CD4-positive, alpha-beta T cell treated with Interleukin-6 for 4 hours (primary cell): ENCODE measurements around the gene CHURC1.
A peak's percentile ranks its signal among the peaks of the same experiment; 100 is the strongest.

Experiments used
- DNase-seq: peaks from one replicate; pipeline ENCODE4 v3.0.0-alpha.2; 2020; ENCODE audit warnings: mixed read lengths

The CHURC1 gene

GRCh38 chr14:64914237-64915028, at the start of gene CHURC1:
Gene CHURC1 (plus strand): TSS chr14:64914455. CDS start chr14:64914496, 41 bp downstream.
- peak; percentile 99 for DNase-seq

GRCh38 chr14:64865109-64865508, 49.1 kb upstream of the CHURC1 start:
- DNase-seq: no peak

DNA sequence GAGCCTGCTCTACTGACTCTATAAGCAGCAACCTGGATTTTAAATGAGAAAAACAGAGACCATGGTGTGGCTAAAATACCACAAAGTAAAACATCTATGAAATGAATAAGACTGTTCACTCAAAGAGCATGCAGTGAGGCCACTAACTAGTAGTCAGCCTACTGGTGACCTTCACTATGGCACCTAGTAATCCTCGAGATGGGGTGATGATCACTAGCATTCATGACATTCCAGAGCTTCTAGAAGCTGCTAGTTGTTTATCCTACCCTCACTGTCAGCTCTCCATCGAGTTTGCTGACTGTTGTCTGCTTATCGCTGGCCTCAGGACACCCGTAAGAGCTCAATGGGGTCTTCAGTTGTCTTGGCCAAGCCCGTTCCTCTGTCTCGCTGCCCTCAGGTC, 48.3 kb upstream of the CHURC1 start:
- DNase-seq: no peak

DNA sequence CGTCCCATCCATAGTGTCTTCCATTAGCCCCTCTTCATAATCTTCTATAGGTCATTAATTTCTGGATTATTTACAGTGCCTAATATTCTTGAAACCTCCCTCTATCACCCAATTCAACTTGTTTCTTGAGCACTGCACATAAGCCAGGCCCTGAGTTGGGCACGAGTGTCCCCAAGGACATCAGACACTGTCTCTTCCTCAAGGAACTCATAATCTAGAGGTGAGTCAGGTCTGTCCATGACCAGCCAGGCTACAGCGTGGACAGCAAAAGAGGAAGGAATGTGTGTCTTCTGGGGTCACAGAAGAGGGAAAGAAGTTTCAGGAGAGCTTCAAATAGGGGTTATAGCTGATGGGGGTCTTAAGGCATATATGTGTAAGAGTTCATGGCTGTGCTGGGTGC, 47.1 kb upstream of the CHURC1 start:
- no peak for DNase-seq

DNA sequence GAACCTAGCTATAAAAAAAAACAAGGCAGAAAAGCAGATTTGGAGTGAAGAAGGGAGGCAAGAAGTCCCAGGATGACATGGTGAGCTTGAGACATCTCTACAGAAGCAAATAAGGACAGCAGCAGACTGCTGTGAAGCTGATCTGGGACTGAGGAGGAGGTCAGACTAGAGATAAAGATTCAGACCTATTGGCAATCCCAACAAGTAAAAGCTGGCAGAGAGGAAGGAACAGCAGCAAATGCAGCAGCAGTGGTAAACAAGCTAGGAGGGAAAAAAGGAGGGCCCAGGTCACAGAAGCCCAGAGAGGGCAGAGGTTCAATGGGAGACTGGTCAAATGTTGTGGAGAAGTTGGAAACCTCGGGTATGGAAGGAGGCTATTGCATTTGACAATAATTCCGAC, 45.9 kb upstream of the CHURC1 start:
- DNase-seq: no peak

DNA sequence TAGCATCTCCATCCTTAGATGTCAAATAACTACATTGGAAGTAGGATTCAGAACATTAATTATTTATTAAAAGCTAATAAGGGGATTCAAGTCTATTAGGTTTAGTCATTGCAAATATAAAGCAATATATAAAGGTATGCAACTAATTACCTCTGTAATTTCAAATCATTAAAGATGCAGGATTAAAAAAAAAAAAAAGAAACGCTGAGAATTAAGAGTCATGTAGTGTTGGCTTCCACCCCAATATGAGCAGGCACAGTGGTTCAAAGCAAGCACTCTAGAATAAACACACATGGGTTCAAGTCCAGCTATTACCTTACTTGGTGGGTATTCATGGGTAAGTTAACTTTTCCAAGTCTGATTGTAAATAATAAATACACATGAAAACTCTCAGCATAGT, 45.4 kb upstream of the CHURC1 start:
- no peak for DNase-seq

DNA sequence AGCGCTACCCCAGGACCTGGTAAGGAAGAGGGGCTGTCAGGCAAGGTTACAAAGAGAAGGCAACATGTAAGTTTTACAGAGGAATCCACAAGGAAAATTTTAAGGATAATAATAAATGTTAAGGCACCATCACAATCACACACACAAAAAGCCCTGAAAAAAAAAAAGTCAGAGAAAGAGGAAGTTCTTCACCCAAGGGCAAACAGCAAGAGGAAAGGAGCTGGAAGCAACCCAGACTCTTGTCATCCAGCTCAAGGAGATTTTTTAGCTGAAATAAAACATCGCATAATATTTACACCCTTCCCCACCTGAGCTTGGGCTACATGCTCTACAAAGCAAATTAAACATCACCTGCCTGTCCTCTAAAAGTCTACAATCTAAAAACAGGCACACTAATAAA, 44.1 kb upstream of the CHURC1 start:
- DNase-seq: no peak

DNA sequence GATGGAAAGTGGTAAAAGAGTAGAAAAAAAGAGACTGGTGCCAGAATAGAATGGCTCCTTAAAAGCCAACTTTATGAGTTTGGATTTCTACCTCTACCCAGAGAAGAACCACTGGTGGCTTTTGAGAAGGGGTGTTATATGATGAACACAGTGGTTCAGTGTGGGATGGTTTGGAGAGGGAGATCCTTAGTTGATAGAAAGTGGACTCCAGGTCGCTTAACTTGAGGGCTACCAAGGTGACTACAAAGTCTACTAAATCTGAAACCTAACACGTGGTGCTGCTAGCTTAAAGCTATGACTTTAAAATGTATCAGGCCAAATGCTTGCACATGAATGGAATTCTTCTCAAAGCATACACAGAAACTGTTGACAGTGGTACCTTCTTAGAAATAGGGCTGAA, 42.9 kb upstream of the CHURC1 start:
- no peak for DNase-seq

DNA sequence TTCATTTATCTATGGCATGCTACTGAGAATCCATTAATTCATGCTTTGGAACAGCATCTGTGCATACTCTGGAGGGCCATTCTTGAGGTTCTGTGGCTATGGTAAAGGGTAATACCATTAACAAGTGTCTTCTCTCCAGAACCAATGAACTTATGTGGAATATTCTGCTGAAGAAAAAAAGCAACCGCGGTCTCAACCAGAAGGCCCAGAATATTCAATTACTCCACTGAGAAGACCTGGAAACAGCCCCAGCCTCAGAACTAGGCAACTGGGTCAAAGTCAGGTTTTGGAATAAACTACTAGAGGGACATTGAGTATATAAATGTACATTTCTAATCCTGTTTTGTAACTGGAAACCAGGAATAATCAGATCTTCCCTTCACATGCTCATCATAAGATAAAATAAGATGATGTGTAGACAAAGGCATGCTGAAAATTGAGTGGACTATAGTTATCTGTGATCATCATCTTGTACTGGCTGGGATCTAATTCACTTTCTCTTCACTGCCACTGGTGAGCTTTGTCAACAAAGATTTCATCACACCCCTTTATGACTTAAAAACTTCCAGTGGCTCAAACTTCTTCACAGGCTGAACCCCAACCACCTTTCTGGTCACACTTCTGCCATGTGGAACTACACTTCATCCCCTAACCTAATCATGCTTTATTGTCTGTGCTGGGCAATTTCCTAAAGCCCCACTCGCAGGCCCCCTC, 40.6 kb upstream of the CHURC1 start:
- no peak for DNase-seq

DNA sequence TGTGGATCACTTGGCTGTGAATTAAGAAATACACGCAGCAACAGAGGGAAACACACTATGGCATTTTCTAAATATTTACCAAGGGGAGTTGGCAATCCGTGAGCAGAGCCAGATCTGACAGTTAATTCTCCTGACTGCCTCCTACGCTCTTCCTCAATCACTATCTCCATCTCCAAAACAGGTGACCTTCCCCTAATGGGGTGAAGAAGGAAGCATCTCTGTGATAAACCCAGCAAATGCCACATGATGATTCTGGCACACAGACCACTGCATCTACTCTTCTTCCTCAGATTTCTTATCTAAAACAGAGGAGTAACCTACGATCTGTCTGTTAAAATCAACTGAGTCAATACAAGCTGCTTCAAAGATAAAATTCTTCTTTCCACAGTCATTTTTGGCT, 38.9 kb upstream of the CHURC1 start:
- DNase-seq: no peak

GRCh38 chr14:64877846-64878245, 36.4 kb upstream of the CHURC1 start:
- DNase-seq: no peak

DNA sequence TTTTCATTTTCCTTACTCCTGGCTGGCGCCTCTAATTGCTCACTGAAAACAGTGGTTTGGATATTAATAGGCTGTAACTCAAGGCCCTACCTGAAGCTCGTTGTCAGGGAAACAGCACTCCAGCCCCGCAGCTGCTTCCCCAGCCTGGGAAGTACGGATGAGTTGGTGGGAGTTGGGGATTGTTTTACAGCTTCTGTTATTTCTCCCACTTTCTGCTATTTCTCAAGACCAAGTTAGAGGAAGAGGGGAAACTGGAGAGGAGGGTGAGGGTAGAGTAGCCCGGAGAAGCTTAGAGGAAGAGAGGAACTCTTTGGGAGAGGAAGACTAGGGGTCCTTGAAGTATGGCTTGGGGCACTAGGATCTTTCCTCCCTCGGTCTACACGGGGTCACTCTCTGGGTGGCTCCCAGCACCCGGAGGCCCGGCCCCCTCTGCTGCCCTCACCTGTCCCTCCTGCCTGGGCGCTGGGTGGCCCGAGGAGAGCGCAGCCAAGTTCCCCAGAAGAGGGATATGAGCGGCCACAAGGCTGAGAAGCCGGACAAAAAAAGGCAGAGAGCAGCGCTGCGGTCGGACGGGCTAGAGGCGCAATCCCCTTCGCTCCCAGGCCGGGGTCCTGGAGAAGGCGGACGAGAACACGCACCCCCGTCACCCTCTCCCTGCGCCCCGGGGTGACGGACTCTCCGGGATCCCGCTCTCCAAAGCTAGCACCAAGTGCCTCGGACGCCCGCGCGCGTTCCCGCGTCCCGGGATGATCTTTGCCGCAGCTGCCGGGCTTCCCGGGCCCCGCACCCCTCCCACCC, 35.2 kb upstream of the CHURC1 start:
- DNase-seq: no peak

DNA sequence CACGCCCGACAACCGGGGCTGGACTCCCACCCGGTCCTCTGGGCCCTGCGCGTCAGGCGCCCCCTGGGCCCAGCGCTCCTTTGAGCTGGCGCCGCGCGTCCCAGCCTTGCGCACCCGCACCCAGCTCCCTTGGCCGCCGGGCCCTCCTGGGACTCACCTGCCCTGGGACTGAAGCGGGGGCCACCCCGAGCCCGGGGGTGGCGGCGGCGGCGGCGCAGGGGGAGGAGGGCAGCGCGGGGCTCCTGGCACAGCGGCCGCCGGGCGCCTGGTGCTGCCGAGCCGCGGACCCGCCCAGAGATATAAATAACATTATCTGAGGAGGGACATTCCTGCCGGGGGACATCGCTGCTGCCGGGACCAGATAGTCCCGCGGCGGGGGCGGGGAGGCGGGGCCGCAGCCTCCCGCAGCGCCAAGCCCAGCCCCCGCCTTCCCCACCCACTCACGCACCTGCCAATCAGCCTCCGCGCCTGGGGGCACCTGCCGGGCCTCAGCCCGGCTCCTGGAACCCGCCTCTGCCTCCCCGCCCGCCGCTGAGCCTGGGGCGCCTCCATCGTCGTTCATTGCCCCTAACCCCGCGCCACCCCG, 34.5 kb upstream of the CHURC1 start, which contains the start of gene SPTB:
Gene SPTB (minus strand): TSS at position 273 of the 586 bp plus-strand sequence. CDS start 56,813 bp downstream, outside the sequence.
- DNase-seq: peak; percentile 77

- DNase-seq: peak; percentile 71
Measured at GRCh38 chr14:64880221-64881121, 33.8 kb upstream of the CHURC1 start.

DNA sequence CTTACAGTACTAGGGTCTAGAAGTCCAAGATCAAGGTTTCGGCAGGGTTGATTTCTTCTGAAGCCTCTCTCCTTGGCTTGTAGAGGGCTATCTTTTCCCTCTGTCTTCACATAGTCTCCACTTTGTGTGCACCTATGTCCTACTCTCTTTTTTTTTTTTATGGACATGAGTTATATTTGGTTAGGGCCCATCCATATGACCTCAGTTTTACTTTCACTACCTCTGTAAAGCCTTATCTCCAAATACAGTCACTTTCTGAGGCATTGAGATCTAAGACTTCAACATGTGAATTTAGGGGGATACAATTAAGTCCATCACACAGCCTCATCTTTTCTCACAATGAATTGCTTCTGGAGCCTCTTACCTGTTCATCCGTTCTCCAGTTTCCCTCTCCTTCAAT, 28.7 kb upstream of the CHURC1 start:
- no peak for DNase-seq

- no peak for DNase-seq
Measured at GRCh38 chr14:64889352-64889751, 24.9 kb upstream of the CHURC1 start.

GRCh38 chr14:64891173-64891838, 22.9 kb upstream of the CHURC1 start:
- no peak for DNase-seq

DNA sequence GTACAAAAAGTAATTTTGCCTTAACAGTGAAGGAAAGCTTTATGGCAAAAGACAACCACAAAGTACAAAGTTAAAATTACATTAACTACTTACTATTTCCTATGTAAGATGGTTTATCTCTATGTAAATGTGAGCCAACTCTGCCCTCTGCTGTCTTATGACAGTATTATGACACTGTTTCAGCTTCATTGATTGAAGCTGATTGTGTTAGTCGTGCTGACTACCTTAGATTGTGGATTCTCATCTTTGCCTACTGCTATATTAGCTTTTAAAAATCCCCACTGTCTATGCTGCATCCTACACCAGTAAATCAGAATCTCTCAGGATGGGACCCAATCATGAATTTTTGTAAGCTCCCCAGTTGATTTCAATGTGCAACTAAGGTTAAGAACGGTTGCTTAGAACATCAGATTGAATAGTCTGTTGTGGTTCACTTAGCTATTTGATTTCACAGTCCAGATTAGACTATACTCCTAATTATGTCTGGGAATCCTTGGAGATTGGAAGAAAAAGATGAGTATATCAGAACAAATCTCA, 22.3 kb upstream of the CHURC1 start:
- DNase-seq: peak; percentile 54

GRCh38 chr14:64899958-64900357, 14.3 kb upstream of the CHURC1 start:
- DNase-seq: no peak

- no peak for DNase-seq
Measured at GRCh38 chr14:64906022-64906421, 8.2 kb upstream of the CHURC1 start.
